ENCODE data around the gene CHTOP.
"Not testable (repeated sequence)": the region's sequence is repeated elsewhere in the genome, so short reads cannot be mapped to it uniquely, and the experiment has no call there.

The CHTOP gene

DNA sequence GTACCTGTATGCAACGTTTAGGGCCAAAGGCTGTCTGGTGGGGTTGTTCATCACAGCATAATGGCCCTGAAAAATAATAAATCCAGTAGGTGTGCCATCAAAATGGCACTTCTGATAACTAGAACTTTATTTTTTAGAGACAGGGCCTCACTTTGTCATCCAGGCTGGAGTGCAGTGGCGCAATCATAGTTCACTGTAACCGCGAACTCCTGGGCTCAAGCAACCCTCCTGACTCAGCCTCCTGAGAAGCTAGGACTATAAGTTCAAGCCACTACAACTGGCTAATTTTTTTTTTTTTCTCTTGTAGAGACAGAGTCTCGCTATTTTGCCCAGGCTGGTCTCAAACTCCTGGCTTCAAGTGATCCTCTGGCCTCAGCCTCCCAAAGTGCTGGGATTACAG is 29.3 kb downstream of the CHTOP start:
- no peak for DNase-seq

DNA sequence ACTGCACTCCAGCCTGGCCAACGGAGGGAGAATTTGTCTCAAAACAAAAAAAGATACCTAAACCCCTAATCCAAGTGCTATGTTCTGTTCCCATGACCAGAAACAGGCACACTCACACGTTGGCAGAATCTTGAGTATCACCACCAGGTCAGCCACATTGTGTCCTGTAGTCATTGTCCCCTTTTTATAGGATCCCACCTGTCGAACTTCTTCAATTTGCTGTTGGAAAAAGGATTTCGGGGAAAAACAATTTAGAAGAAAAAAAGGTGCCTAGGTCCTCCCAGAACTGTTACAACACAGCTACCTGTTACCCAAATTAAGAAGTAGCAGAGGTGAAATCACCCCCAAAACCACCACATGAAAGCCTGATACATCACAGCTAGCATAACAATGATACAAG is 33.6 kb downstream of the CHTOP start:
- no peak for DNase-seq

DNA sequence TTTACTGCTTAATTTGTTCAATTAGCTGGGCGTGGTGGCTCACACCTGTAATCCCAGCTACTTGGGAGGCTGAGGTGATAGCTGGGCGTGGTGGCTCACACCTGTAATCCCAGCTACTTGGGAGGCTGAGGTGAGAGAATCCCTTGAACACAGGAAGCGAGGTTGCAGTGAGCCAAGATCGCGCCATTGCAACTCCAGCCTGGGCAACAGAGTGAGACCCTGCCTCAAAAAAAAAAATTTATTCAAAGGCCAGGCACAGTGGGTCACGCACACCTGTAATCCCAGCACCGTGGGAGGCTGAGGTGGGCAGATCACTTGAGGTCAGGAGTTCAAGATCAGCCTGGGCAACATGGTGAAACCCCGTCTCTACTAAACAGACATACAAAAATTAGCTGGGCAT is 34.8 kb downstream of the CHTOP start:
- DNase-seq: not testable (repeated sequence)

DNA sequence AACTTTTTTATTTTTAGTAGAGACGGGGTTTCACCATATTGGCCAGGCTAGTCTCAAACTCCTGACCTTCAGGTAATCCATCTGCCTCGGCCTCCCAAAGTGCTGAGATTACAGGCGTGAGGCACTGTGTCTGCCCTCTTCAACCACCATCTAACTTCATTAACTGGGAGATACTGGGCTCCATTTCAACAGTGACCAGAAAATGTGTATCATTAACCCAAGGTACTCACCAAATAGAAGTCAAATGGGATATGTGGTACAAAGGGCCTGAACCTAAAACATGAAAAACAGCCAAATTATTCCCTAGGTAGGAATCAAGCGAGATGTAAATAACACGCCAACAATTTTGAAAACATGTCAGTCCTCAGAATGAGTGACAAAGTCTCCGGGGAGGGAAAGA is 35.7 kb downstream of the CHTOP start:
- no peak for DNase-seq

DNA sequence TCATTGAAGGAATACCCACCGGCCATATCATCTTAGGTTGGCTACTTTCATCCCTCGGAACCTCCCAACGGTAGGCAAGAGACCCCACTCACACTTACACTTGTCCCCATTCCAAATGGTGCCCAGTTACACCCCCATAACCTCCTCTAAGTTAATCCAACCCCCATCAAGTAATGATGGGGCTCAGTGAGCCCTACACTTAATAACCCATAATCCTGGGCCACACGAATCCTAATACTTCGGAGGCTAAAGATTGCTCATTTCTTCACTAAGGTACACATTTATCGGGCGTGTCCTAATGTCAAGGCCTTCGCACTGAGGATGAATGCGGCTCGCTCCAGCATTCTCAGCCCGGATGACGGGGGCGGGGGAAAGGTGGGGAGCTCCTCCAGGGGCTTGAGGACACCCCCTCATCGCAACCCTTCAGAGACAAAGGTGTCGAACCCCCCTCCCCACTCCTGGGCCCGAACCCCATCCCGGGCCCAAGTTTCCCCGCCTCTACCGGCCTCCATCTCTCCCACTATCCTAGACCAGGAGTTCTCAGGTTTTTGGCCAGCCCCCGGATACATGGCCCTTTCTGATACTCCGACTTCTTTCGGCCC is 36.5 kb downstream of the CHTOP start:
- DNase-seq: no peak

DNA sequence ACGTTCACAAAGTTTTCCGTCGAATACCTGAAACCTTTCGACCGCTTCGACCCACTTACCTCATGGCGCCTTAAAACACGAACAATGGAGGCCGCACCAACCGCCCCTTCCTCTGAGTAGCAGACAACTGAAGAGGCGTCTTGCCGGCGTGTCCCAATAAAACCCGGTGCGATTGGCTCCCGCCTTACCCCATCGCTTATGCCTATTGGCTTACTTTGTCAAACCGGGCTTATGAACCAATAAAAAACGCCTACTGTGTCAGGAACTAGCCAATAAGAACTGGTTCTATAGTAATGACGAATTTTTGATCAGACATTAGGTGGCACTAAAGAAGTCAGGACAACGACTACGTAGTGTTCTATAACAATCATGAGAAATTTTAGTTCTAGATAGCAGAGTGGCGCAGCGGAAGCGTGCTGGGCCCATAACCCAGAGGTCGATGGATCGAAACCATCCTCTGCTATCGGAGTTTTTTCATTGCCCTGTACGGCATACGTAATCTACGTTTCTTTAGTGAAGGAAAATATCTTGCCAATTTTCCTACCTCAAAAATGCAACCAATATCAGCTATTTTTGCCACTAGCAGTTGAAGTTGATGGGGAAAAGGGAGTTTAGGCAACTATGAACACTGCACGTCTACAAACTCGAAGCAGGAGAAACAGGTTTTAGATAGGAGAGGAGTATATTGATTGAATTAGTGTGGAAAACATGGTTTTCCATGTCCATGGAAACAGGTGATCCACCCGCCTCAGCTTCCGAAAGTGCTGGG is 37.2 kb downstream of the CHTOP start, which contains the start of gene ILF2:
TSS of gene ILF2 (minus strand) at position 135 of the 769 bp plus-strand sequence. CDS start at position 64, 71 bp downstream.
- peak; percentile 99 for DNase-seq

DNA sequence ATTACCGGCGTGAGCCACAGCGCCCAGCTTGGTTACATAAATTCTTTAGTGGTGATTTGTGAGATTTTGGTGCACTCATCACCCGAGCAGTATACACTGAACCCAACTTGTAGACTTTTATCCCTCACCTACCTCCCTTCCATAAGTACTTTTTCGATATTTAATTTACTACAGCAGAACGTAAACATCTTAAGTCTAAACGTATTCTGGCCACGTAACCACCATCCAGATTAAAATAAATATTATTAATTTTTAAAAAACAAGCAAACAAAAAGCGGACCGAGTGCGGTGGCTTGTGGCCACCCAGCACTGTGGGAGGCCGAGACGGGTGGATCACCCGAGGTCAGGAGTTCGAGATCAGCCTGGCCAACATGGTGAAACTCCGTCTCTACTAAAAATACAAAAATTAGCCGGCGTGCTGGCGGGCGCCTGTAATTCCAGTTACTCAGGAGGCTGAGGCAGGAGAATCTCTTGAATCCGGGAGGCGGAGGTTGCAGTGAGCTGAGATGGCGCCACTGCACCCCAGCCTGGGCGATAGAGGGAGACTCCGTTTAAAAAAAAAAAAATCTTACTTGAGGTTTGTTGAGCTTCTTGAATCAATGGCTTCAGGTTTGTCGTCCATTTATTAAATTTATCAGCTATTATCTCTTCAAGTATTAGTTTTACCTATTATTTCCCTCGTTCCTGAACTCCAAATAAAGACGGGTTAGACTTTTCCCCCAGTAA is 37.9 kb downstream of the CHTOP start:
- peak; percentile 55 to 68 for DNase-seq

DNA sequence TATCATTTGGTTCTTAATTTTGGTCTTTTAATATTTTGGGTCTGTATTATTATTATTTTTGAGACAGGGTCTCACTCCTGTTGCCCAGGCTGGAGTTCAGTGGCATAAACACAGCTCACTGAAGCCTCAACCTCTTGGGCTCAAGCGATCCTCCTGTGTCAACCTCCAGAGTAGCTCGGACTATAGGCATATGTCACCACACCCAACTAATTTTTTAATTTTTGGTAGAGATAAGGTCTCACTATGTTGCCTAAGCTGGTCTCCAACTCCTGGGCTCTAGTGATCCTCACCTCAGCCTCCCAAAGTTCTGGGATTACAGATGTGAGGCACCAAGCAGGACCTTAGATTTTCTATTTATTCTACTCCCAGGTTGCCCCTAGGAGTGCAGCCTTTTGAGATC is 39.6 kb downstream of the CHTOP start:
- no peak for DNase-seq

DNA sequence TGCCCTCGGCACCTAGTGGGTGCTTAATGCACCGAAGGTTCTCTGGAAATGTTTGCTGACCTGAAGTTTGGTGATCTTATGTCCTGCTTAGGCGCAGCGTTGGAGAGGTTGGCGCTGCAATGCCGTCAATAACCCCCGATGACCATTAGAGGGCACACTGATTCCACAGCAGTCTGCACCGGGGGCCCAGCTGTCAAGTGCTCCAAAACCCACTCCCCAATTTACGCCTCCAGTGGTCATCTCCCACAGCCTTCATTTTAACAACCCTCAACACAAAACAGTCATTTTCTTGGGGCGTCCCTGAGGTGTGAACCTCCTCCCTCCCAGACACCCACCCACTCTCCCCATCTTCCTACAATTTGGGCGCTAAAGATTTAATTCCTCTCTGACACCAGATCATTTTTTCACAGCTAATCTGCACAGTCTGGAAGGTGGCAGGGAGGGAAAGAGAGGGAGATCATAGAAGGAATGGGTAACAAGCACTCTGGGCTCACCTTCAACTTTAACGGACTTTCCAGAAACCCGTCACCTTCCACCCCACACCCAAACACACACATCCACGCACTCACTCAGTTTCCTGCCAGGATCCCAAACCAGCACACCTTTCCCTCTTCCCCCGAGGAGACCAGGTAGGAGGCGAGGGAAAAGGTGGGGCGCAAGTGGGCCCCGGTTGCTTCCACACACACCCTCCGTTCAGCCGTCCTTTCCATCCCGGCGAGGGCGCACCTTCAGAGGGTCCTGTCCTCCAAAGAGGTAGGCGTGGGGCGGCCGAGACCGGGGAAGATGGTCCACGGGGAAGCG is 44.1 kb downstream of the CHTOP start:
- peak; percentile 45 to 64 for DNase-seq

DNA sequence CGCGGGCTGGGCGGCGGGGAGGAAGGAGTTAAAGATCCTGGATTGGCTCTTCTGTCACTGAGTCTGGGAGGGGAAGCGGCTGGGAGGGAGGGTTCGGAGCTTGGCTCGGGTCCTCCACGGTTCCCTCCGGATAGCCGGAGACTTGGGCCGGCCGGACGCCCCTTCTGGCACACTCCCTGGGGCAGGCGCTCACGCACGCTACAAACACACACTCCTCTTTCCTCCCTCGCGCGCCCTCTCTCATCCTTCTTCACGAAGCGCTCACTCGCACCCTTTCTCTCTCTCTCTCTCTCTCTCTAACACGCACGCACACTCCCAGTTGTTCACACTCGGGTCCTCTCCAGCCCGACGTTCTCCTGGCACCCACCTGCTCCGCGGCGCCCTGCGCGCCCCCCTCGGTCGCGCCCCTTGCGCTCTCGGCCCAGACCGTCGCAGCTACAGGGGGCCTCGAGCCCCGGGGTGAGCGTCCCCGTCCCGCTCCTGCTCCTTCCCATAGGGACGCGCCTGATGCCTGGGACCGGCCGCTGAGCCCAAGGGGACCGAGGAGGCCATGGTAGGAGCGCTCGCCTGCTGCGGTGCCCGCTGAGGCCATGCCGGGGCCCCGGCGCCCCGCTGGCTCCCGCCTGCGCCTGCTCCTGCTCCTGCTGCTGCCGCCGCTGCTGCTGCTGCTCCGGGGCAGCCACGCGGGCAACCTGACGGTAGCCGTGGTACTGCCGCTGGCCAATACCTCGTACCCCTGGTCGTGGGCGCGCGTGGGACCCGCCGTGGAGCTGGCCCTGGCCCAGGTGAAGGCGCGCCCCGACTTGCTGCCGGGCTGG is 44.9 kb downstream of the CHTOP start, which contains the start of gene NPR1:
TSS of gene NPR1 (plus strand) at position 170 of the 818 bp plus-strand sequence. CDS start at position 591, 421 bp downstream.
- peak in 1 of 2 donors; percentile 23 for DNase-seq

DNA sequence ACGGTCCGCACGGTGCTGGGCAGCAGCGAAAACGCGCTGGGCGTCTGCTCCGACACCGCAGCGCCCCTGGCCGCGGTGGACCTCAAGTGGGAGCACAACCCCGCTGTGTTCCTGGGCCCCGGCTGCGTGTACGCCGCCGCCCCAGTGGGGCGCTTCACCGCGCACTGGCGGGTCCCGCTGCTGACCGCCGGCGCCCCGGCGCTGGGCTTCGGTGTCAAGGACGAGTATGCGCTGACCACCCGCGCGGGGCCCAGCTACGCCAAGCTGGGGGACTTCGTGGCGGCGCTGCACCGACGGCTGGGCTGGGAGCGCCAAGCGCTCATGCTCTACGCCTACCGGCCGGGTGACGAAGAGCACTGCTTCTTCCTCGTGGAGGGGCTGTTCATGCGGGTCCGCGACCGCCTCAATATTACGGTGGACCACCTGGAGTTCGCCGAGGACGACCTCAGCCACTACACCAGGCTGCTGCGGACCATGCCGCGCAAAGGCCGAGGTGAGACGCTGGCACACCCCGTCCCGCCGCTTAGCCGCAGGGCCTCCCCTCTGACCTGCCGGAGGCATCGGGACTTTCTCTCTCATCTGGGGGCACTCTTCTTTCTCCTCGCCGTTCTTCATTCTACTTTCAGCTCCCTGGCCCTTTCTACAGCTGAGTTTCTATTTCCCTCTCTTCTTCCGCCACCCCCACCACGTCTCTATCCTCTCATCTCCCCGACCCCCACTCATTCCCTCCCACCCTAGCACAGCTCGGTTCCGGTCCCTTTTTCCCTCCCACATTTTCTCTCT is 45.7 kb downstream of the CHTOP start:
- peak; percentile 8 to 16 for DNase-seq

DNA sequence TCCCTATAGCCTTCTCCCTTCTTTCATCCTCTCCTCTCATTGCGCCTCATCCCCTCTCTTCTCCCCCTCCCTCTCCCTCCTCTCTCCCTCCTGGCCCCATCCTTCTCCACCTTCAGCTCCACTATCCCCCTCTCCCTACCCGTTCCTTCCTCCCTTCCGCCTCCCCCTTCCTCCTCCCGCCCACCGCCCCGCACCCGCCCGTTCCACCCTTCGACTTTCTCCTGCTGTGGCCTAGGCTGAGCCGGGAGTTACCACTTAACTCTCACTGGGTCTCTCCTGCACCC is 46.2 kb downstream of the CHTOP start:
- no peak for DNase-seq

DNA sequence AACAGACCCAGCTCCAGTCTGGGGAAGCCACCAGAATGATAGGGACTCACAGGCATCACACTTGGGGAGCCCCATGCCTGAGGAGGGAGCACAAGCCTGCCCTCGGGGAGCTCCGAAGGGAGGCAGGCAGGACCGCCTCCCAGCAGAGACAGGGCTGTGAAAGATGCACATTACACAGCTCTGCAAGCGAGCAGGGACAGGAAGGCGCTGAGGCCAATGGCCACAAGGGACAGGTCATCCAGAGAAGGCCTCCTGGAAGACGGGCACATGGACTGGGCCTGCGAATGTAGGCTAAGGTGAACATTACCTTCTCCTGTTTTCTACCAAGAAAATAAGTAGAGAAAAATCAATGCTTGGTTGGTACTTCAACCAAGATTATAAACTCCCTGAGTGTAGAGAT is 48.9 kb downstream of the CHTOP start:
- no peak for DNase-seq

DNA sequence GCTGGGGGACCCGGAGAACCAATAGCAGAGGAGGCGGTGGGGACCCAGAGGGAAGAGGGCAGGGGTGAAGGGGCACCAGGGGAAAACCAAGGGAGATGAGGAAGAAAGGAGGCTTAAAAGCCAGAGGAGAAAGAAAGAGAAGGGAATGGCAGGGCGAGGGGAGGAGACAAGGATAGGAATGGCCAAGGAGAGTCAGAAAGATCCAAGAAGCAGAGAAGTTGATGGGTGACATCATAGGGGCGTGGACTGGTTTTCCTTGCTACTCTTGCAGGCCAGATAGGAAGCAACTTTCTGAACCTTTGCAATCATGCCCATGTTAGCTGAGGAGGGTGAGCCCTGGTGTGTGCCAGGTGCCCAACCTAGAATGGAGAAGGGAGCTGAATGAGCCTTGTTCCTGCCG is 50.0 kb downstream of the CHTOP start:
- DNase-seq: no peak

DNA sequence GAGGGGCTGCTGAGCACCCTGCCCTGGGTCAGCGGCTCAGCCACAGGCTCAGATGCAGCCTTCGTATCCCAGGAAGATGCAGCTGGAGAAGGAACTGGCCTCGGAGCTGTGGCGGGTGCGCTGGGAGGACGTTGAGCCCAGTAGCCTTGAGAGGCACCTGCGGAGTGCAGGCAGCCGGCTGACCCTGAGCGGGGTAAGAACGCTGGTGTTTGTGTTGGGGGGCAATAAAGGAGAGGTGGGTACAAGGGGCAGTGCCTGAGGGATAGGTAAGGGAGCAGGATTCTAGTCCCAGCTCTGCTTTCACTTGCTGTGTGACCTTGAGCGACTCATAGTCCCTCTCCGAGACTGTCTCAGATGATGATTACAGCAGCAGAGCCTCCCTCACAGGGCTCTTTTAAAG is 51.0 kb downstream of the CHTOP start:
- DNase-seq: no peak

DNA sequence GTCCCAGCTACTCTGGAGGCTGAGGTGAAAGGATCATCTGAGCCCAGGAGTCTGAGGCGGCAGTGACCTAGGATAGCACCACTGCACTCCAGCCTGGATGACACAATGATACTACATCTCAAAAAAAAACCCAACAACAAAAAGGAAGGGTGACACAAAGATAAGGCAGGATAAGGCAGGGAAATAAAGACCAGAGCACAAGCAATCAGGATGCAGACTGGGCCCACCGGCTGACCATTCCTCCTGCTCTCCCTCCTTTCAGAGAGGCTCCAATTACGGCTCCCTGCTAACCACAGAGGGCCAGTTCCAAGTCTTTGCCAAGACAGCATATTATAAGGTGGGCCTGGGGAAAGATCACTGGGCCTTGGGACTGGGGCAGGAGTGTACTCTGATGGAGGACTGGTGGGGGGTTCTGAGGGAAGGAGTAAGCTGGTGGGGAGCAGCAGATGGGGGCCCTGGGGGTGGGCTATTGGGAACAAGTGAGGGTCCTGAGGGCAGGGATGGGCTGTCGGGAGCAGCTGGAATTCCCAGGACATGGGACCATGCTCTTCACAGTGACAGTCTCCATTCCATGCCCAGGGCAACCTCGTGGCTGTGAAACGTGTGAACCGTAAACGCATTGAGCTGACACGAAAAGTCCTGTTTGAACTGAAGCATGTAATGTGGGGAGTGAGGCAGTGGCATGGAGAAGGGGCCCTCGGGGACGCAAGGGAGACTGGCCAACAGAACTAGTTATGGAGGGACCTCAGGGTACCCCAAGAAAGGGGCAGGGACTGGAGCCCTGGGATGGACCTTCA is 51.9 kb downstream of the CHTOP start:
- DNase-seq: no peak

DNA sequence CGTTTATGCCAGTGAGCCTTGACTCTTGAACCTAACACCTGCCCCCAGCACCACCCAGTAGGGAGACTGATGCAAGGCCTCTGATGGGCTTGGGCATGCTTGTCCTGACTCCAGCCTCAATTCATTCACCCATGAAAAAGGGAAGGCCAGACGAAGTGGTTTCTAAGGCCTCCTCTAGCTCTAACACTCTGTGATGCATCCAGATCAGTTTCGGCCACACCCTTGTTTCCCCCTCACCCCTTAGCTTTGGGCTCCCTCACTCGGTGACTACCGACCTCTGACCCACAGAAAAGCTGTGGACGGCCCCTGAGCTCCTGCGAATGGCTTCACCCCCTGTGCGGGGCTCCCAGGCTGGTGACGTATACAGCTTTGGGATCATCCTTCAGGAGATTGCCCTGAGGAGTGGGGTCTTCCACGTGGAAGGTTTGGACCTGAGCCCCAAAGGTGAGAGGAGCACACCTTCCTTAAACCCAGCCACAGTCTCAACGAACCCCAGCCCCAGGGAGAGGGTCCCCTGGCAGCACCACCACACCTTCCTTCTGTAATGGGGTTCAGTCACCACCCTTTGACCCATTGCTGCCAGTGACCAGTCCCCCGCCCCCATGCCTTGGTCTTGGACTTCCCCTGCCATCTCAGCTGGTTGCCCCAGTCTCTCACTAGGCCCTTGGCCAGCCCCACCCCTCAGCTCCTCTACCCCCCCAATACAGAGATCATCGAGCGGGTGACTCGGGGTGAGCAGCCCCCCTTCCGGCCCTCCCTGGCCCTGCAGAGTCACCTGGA is 53.7 kb downstream of the CHTOP start:
- DNase-seq: no peak

DNA sequence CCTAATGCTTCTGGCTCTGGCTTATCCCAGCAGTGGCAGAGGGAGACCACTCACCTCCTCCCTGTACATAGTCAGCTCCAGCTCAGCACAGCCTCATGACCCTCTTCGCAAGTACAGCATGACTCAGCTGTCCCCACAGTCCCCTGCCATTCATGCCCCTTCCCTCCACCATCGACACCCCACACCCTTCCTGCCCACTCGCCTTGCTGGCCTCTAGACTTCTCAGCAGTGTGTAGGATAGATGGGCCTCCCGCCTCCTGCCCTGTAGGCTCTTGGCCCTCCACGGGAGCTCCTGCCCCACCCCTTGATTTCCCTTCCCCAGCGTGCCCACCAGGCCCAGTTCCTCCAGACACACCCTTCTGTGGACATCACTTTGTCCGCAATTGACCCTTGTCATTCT is 54.4 kb downstream of the CHTOP start:
- DNase-seq: no peak

DNA sequence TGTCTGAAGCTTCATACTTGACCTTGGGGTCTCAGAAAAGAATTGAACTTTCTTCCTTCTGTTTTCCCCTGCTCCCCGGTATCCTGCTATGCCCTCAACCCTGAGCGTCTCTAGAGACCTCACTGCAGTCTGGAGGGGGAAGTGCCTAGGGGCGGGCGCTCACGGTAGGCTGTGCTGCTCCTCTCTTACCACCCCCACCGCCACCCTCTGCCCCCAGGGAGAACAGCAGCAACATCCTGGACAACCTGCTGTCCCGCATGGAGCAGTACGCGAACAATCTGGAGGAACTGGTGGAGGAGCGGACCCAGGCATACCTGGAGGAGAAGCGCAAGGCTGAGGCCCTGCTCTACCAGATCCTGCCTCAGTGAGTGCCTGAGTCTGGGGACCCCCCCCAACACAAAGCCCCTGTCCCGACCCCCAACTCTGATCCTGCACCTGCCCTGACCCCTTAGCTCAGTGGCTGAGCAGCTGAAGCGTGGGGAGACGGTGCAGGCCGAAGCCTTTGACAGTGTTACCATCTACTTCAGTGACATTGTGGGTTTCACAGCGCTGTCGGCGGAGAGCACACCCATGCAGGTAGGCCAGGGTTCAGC is 55.0 kb downstream of the CHTOP start:
- DNase-seq: no peak

All from CD4-positive, alpha-beta T cell treated with Interferon alpha-2 for 1 hour (primary cell).